Stimulated activated CD4-positive, alpha-beta T cell treated with anti-CD3 and anti-CD28 coated beads, TNF-alpha, amount 100 ng/mL, for 1 hour (primary cell): ENCODE data around the gene BMAL1.

ENCODE experiments used
- DNase-seq, 3 donors: peaks; one replicate each; pipeline ENCODE4 v3.0.0-alpha.2; 2020; ENCODE audit warnings: low read depth in 3 of 3, low spot score in 1 of 3

The BMAL1 gene

DNA sequence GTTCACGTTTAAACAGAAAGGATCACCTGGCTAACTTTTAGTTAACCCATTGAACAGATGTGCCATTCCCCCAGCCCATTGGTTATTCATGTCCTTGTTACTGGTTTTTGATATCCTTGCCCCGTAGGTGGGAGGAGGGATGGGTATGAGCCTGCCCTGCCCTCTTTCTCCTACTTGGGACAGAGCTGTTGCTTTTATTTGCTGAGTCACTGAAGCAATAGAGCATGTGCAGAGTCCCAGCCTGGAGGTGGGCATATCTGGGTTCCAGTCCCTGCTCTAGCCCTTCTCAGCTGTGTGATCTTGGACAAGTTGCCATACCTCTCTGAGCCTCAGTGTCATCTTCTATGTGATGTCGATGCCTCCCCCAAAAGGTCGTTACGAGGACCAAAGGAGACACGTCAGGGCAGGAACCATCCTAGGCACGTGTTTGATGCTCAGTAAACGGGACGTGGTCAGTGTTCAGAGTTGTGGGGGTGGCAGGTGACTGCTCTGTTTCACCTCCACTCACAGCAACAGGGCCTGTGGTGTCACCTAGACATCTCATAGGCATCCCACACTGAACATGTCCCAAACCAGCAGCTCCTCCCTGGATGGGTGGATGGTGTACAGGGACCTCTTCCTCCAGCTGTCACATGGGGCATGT is 61.0 kb downstream of the BMAL1 start:
- DNase-seq, result no peak

DNA sequence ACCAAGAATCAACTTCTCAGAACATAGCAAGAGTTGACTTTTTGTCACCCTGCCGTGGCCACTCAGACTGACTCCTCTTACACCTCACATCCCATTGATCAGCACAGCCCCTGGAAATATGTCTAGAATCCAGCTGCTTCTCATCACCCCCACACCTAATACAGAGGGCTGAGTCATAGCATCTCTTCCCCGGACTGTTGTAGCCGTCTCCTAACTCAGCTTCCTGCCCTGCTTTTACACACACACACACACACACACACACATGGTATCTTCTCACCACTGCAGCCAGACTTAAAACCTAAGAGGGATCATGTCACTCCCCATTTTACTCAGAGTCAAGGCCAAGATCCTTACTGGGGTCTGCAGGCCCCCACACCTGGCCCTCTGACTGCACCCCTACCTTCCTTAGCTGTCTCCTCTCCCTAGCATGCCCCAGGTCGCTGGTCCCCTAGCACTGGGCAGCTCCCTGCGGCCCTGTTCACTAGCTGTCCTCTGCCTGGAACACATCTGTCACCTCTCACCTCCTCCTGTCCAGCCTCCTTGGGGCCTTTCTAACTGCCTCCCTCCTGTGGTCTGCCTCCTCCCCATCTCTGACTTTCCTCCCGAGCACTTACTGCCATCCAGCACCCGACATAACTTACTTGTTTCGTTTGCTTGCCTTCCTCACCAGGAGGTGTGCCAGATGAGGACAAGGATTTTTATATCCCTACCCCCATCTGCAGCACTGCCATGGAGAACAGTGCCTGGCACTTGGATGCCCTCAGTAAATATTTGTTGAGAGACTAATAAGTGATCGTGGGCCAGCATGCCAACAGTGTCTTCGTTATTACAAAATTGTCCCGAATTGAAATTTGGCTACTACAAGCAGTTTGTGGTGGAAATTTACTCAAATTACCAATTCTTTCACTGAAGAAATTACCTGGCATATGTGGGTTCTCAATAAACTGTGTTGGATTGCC is 61.9 kb downstream of the BMAL1 start:
- DNase-seq, result no peak

DNA sequence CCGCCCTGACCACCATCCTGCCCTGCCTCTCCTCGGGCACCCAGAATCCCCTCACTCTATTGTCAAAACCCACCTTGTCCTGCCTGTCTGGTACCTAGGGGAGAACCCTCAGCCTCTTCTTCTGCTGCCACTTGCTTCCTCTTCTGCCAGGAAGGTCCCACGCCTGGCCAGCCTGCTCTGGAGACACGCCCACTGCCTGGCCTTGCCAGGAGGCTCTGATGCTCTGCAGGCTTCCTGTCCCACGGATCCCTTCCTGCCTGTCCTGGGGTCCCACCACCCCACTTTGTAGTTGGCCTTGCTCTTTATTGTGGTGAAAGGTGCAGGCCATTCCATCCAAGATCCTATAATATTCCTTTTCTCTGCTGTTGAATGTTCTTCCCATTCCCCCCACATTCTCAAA is 63.4 kb downstream of the BMAL1 start:
- DNase-seq, result no peak

DNA sequence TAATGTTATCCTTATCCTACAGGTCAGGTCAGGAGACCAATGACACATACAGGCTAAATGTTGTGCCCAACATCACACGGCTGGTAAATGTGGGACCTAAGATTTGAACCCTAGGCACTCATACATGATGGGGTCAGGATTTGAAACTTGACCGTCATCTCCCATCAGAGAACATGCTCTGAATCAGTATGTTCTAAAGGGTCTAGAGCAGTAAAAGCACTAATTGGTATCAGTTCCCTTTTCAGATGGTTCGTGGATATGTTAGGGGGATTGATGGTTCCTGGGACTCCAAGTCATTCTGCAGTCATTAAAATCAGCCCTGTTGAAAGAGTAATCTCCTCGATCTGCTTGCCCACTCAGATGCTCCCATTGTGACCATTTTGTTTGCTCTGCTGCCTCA is 65.5 kb downstream of the BMAL1 start:
- no peak for DNase-seq

DNA sequence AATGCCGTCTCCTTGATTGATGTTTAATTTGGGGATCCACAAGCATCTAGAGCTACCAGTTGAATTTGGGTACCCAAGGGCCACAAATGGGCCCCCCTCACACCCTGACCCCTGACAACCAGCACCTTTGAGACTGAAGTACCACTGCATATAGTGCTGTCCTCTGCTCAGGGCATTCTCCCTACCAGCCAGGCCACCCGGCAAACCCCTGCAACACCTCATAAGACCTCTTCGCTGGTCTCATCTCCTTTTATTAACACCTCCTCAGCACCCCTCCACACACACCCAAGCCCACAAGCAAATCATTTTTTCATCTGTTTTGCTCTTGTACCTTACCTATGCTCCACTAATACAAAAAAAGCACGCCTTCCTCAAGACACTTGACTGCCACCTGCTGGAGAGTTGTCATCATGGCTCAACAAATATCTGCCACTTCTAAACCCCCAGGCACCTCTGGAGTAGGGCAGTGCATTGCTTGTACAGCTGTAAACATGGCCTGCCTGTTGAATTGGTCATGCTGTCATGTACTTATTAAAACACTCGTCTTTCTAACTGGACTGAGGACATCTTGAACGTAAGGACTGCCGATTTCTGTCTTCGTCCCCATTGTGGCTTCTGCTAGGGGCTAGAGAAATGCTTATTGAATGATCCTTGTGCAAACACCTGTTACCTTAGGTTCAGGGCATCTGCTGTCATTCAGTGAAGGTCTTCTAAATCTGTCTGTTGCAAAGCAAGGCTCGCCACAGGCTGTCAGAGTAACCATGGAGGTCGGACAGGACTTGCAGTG is 66.5 kb downstream of the BMAL1 start:
- DNase-seq, result peak; percentile 22 to 51 (median 34)

DNA sequence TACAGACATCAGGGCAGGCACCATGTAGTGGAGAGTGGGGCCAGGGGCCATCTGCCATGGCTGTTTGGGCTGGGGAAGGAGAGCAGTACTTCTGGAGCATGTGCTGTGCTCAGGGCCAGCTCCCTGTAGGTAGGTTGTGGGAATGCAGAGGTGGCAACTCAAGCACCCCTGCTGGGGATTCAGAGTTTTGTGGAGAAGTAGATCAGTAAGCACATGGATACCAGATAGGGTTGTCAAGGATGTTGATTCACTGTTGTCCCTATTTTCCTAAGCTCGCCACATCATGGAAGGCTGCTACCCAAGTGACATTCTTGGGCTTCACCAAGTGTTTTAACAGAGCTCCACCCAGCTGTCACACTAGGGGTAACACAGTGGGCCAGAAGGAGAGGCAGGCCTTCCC is 67.2 kb downstream of the BMAL1 start:
- DNase-seq, result no peak

DNA sequence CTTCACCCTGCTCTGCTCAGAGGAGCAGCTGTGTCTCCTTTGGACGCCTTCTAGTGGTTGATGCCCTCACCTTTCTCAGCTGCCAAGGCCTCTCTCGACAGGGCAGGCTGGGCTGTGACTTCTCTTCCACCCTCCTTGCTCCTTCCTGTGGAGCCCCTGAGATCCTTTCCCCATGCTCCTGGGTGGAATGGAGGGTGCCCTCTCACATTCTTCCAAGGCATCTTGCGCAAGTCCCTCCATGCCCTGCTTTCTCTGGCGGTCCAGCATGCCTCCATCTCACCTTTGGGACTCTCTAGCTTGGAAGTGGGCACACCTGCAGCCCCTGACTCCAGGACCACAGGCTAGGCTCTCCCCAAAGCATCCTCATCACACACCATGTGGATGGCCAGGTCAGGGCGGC is 68.9 kb downstream of the BMAL1 start:
- DNase-seq, result no peak

DNA sequence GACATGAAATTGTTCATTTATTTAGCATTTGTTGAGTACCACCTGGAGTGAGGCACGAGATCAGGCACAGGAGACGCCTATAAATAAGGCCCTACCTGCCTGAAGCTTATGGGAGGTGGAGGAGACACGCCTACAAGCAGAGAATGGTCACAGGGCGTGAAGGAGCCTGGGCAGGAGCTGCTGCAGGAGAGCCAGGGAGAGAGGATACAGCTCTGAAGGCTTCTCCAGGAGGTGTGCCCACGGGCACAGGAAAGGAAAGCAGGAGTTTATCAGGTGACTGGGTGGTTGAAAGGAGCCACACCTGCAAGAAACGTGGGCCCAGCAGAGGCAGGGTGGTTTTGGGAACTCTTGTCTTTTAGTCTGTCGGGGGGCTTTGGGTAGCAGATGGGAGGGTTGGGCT is 70.3 kb downstream of the BMAL1 start:
- no peak for DNase-seq

DNA sequence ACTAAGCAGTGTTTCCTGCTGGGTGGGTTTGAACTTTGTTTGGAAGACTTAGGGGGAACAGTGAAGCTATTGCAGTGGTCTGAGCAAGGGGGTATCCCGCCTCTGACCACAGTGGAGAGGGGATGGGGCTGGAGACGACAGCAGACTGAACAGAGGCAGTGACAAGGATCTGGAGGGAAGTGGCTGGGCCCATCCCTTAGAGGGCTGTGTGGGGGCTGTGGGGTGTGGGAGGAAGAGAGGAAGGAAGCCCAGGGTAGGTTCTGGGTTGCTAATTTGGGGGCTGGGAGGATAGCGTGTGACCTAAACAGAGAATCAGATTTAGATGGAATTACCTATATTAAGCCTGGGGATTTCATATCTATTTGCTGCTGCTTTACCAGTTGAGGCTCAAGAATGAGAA is 70.7 kb downstream of the BMAL1 start:
- DNase-seq, result no peak

DNA sequence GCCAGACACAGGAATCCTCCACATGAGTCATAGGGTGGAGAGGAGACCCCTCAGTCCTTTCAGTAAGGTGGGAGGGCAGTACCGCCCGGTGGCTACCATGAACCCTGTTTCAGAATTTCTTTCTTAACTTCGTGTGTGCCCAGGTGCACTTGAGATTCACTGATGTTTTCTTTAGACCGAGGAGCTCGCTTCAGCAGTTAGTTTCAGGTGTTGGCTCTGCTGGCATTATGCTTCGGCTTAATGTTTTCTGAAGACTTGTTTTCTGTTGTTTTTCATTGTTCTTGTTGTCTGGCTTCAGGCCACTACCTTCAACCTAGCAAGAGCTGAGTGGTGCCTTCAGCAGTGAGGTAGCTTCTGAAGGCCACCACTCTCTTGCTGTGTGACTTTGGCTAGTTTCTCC is 71.5 kb downstream of the BMAL1 start:
- no peak for DNase-seq

DNA sequence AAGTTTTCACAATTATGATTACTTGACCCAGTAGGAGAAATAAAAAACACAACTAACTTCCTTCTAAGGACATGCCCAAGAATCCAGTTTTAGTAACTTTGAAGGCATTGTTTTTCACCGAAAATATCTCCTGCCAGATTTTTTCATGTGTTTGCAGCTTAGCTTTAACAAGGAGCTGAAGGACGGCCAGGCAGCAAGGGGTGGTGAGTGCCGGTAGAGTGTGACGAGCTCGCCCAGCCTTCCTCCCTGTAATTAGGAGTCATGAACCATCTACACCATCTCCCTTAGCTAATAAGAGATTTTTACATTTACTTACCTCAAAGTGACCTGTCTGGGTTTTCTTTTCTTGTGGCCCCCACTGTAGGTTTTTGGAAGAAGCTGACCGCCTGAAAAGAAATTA is 72.0 kb downstream of the BMAL1 start:
- no peak for DNase-seq

DNA sequence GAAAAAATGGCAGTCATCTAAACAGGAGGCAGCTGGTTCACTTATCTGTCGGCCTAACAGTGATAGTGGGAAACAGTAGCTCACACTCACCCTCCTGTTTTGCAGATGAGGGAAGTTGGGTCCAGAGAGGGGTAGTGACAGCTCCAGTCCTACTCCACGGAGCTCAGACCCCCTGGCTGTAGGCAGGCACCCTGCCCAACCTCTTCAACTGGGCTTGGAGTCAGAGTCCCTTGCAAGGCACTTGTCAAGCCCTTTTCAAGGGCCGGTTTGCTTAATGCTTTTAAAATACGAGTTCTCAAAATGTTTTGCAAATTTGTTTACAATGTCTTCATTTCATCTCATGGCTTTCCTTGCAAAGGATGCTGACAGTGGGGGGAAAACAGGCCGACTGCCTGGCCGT is 75.1 kb downstream of the BMAL1 start:
- no peak for DNase-seq

DNA sequence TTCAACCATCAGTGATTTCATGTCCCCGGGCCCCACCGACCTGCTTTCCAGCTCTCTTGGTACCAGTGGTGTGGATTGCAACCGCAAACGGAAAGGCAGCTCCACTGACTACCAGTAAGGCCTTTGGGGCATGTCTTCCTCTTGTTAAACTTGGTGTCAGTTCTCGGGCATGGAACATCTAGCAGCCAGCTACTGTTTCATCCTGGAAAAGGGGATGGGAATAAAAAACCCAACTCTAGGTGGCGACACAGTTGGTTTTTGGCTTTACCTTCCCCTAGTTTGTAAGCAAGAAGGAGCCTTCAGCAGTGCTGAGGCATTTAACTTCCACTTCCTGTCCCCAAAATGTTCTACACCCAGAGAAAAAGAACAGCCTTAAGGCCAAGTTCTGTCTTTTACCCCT is 76.7 kb downstream of the BMAL1 start:
- DNase-seq, result no peak

DNA sequence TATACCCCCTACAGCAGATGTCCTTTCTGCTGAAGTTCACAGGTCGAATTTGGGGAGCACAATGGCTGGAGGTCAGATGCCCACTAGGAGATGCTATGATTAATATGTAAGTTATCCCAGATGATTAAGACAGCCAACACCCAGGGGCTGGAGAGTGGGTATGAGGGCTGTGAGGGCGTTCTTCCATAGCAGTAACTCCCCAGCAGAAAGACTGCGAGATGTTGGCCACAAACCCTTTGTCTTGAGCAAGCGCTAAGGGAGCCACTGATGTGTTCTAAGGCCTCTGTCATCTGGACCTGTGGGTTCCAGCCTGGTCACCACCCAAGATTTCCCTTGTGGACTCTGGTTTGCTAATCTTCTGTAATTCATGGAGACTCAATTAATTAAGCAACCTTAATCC is 77.6 kb downstream of the BMAL1 start:
- no peak for DNase-seq

DNA sequence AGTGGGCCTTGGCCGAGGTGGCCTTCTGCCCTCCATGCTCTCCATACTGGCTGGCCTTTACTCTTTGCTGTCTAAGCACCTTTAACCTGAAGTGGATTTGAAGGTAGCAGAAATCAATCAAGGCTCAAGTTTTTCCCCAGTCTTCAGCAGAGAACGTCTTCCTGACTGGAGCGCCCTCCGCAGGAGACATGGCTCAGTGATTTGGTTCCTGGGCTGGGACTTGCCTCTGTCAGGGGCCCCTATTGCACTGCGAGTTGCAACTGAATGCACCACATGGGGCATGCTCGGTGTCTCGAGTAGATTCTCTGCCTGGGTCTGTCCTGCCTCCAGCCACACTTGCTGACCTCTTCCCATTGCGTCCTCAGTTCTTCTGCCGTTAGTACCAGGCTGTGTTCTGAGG is 79.6 kb downstream of the BMAL1 start:
- no peak for DNase-seq

DNA sequence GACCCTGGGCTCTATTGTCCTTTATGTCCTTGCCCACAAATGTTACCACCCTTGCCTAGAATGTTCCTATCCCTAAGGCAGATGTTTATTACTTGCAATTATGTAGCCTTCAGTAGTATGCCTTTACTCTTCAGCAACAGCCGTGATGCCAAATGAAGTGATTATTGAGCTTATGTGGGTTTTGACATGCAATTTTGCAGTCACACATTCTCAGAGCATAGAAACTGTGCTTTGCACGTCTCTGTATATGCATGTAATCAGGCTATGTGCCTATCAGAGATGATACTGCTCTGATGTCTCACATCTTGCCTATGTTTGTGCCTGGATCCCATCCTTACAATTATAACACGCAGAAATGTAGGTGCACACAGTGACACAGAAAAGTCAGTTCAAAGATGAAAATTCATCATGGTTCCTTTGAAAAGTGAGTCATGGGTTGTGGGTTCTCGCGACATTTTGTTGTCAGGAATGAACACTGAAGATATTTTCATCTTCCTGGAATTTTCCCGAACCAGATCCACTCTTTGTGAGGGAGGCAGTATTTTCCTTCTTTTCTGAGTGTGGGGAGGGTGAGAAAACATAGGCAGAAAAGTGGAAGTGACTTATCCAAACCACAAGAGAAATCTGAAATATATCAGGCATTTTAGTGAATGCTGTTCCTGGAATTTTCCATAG is 81.1 kb downstream of the BMAL1 start:
- no peak for DNase-seq

DNA sequence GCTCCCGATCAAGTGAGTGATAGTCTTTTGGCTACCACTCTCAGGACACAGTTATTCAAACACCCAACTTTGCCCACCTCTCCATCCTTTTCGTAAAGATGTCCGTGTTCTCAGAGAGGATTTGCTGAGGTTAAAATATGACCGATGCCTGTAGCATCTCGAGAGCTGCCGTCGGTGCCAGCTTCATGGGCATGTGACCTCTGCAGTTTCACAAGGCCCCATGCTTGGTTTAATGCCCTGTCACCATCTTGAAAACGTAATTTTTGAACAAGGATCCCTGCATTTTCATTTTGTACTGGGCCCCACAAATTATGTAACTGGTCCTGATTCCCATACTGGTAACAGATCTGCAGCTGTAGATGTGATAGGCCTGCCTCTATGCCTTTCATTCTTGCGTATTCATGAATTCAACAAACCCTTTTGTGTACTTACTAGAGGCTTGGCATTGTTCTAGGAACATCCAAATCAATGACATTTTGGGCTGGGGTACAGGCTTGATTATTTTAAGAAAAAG is 85.1 kb downstream of the BMAL1 start:
- no peak for DNase-seq

DNA sequence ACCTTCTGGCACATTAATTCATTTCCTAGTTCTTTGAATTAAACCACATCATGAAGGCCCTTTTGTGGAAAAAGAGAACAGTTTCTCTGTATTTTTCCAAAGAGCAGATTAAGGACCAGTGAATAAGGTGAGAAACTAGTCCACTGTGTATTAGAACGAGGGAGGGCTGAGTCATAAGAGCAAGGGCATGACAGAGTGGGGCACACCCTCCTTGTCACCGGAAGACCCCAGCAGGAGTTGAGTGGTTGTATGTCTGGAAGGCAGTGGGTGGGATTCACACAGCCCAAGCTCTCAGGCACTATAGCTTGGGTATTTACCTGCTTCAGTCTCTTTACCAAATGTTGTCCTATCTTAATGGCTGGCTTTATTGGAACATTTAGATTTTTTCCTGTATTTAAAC is 86.8 kb downstream of the BMAL1 start:
- no peak for DNase-seq

DNA sequence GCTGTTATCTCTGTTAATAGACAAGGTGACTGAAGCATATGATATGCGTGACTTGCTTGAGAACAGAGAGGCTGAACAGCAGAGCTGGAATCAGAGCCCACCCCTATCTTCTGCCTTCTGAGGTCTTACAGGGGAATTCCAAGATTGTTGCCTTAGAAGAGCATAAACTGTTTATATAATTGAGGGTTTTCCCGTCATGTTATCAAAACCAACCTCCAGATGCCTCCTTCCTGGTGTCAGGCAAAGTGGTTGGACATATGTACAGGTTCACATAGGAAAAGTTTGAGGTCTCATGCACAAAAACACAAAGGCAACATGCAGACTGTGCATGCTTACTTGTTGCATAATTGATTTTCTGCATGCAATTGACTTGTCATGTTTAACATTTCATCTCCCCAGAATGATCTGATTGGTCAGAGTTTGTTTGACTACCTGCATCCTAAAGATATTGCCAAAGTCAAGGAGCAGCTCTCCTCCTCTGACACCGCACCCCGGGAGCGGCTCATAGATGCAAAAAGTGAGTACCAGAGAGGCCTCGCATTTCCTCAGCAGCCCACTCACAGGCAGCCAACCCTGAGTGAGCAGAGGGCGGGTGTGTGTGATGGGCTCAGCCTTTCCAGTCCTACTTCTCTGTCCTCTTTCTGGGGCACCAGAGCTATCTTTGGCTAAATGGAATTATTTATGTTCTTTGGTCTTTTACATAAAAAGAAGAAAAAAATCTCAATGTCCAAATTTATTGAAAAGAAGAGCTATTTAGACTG is 88.9 kb downstream of the BMAL1 start:
- no peak for DNase-seq

DNA sequence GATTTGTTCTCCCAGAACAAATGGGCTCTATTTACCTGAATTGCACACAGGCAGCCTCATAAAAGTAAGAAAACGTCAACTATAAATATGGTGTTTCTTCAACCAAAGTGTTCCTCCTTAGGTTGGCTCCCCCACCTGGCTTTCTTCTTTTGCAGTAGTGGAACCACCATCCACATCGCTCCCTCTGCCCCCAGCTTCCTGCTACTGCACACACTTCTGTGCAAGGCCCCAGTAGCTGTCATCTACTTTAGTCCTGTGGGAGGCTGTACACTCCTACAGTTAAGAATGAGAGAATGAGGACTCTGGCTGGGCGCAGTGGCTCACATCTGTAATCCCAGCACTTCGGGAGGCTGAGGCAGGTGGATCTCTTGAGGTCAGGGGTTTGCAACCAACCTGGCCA is 89.5 kb downstream of the BMAL1 start:
- DNase-seq, result no peak
